Astrocyte (in vitro differentiated cells and primary cell): ENCODE data around the gene TERB1.

Experiments
- EZH2 ChIP-seq: IDR thresholded peaks from 2 replicates; pipeline ENCODE4 v1.6.1; 2012; ENCODE audit warnings: mild to moderate bottlenecking, low read length, inconsistent platforms; ENCODE audit not compliant: insufficient read depth
- TF ChIP-seq, protein P1 (sequence below): IDR thresholded peaks from 2 replicates; pipeline ENCODE4 v1.5.1; 2011; ENCODE audit warnings: low read depth, mild to moderate bottlenecking, inconsistent platforms, low read length, moderate library complexity; ENCODE audit not compliant: insufficient read depth

DNA sequence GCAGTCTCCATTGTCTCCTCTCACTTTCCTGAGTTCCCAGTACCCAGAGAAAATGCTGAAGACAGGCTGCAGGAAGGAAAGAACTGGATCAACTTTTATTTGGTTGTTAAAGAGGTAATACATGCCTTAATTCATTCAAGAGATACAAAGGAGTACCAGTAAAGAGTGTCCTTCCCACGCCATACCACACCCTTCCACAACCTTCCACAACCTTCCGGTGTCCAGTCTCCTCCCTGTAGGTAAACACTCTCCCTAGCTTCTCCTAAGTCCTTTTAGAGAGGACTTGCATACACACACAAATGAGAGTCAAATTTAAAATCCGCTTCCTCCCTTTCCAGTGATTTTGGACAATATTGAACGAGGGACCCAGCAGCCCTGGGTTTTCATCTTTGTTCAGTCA lies 40.0 kb upstream of the TERB1 start:
- TF ChIP-seq, protein P1, sequence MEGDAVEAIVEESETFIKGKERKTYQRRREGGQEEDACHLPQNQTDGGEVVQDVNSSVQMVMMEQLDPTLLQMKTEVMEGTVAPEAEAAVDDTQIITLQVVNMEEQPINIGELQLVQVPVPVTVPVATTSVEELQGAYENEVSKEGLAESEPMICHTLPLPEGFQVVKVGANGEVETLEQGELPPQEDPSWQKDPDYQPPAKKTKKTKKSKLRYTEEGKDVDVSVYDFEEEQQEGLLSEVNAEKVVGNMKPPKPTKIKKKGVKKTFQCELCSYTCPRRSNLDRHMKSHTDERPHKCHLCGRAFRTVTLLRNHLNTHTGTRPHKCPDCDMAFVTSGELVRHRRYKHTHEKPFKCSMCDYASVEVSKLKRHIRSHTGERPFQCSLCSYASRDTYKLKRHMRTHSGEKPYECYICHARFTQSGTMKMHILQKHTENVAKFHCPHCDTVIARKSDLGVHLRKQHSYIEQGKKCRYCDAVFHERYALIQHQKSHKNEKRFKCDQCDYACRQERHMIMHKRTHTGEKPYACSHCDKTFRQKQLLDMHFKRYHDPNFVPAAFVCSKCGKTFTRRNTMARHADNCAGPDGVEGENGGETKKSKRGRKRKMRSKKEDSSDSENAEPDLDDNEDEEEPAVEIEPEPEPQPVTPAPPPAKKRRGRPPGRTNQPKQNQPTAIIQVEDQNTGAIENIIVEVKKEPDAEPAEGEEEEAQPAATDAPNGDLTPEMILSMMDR: no peak
- no peak for TF ChIP-seq EZH2
